ENCODE results near the gene RSRP1. TPM values are rescaled to one million over a fixed set of nuclear protein-coding genes. Genes with fewer than 3 reads are reported as not detected.

RSRP1 gene
- polyA plus RNA-seq, 1 donor (not counting 4 experiments of a cell fraction or from before 2014, with no cell fraction given): 71.2 TPM

DNA sequence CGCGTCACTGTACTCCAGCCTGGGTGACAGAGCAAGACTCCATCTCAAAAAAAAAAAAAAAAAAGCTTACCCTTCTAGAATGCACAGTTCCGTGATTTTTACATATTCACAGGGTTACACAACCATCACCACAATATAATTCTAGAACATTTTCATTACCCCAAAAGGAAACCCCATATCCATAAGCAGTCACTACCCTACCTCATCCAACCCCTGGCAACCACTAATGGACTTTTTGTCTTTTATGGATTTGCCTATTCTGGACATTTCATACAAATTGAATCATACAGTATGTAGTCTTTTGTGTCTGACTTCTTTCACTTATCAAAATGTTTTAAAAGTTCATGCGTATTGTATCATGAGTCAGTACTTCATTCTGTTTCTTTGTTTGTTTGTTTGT, 37.7 kb downstream of the RSRP1 start:
- H3K27ac ChIP-seq (ENCODE audit: control insufficient read depth, insufficient read depth, low read length): no peak overlapping the region
- H4K20me1 ChIP-seq (ENCODE audit: control insufficient read depth, extremely low read depth, insufficient read depth, low read length): no peaks in the 10 kb centered on the region
- DNase-seq (ENCODE audit: low read depth, low spot score) (no peak), FAIRE-seq (no peak)
- dilution Hi-C loops (cut with MboI; ENCODE audit: extremely low pct_ligation_motif_present, low sequenced_read_pairs): loop anchor here (25.0 kb wide), 1 partner anchor 272 kb away; the partner anchor contains the start of gene RUNX3
- no peaks in the 10 kb centered on the region for H3K9me1 ChIP-seq (ENCODE audit: control insufficient read depth, extremely low read depth, insufficient read depth, low read length)
- no peaks in the 10 kb centered on the region for H3K4me1 ChIP-seq (ENCODE audit: control insufficient read depth, extremely low read depth, insufficient read depth, low read length)
- H3K4me3 ChIP-seq (ENCODE audit: control insufficient read depth in 2 of 3, extremely low read depth in 1 of 3, insufficient read depth in 2 of 3, low read depth in 1 of 3, low read length in 3 of 3): no peak overlapping the region
- H3K9me3 ChIP-seq (ENCODE audit: control insufficient read depth, low read depth, low read length): no peaks in the 10 kb centered on the region
- H3K79me2 ChIP-seq (ENCODE audit: control insufficient read depth, insufficient read depth, low read length): no peaks in the 10 kb centered on the region
- H3K9ac ChIP-seq (ENCODE audit: control insufficient read depth, extremely low read depth, insufficient read depth, low read length): no peak overlapping the region
- no peaks in the 10 kb centered on the region for H3K27me3 ChIP-seq (ENCODE audit: control insufficient read depth, extremely low read depth, insufficient read depth, low read length)
- TF ChIP-seq, protein P1, sequence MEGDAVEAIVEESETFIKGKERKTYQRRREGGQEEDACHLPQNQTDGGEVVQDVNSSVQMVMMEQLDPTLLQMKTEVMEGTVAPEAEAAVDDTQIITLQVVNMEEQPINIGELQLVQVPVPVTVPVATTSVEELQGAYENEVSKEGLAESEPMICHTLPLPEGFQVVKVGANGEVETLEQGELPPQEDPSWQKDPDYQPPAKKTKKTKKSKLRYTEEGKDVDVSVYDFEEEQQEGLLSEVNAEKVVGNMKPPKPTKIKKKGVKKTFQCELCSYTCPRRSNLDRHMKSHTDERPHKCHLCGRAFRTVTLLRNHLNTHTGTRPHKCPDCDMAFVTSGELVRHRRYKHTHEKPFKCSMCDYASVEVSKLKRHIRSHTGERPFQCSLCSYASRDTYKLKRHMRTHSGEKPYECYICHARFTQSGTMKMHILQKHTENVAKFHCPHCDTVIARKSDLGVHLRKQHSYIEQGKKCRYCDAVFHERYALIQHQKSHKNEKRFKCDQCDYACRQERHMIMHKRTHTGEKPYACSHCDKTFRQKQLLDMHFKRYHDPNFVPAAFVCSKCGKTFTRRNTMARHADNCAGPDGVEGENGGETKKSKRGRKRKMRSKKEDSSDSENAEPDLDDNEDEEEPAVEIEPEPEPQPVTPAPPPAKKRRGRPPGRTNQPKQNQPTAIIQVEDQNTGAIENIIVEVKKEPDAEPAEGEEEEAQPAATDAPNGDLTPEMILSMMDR (optimal IDR thresholded peaks at IDR 0.05 in 1 of 3, IDR thresholded peaks at IDR 0.05 in 1 of 3, conservative IDR thresholded peaks at IDR 0.05 in 1 of 3; ENCODE audit: extremely low read depth in 1 of 3, insufficient read depth in 2 of 3, low read length in 3 of 3): no peak
- TF ChIP-seq EZH2 (IDR thresholded peaks at IDR 0.05; ENCODE audit: low read length): no peak
- H3K36me3 ChIP-seq (ENCODE audit: control insufficient read depth in 2 of 2, extremely low read depth in 1 of 2, insufficient read depth in 2 of 2, low read length in 2 of 2): no peaks in the 10 kb centered on the region
- H3K4me2 ChIP-seq (ENCODE audit: control insufficient read depth, extremely low read depth, insufficient read depth, low read depth, low read length): no peak overlapping the region
- no peak overlapping the region for H2AFZ ChIP-seq (ENCODE audit: control insufficient read depth, low read length)

DNA sequence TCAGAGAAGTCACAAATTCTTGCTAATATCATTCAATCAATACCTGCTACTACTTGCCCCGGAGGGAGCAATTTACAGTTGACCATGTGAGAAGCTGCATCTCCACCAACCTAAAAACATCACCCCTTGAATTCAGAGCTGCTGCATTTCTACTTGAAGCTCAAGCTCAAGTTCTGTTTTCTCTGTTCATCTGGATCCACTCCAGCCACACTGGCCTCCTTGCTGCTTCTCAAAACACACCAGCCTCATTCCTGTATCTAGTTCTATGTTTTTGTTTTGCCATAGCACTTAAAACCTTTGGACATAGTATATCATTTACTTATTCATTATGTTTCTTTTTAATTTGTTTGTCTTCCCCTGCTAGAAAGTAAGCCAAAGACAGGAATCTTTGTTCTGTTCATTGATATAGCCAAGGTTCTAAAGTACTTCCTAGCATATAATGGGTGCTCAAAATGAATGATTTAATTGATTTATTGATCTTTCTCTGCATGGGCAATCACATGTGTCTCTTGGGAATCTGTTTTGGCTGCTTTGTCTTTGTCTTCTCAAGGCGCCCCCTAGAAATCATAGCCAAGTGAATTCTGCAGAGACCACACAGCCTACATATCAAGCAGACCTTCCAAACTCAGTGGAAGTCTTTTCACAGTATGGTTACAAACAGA, 38.6 kb downstream of the RSRP1 start:
- H3K4me2 ChIP-seq (ENCODE audit: control insufficient read depth, extremely low read depth, insufficient read depth, low read depth, low read length): no peak overlapping the region
- no peaks in the 10 kb centered on the region for H3K4me1 ChIP-seq (ENCODE audit: control insufficient read depth, extremely low read depth, insufficient read depth, low read length)
- no peaks in the 10 kb centered on the region for H3K79me2 ChIP-seq (ENCODE audit: control insufficient read depth, insufficient read depth, low read length)
- H3K27ac ChIP-seq (ENCODE audit: control insufficient read depth, insufficient read depth, low read length): no peak overlapping the region
- no peaks in the 10 kb centered on the region for H4K20me1 ChIP-seq (ENCODE audit: control insufficient read depth, extremely low read depth, insufficient read depth, low read length)
- dilution Hi-C loops (cut with MboI; ENCODE audit: extremely low pct_ligation_motif_present, low sequenced_read_pairs): loop anchor here (25.0 kb wide), 1 partner anchor 271 kb away; the partner anchor contains the start of gene RUNX3
- FAIRE-seq (no peak), DNase-seq (ENCODE audit: low read depth, low spot score) (no peak)
- no peak overlapping the region for H2AFZ ChIP-seq (ENCODE audit: control insufficient read depth, low read length)
- H3K4me3 ChIP-seq (ENCODE audit: control insufficient read depth in 2 of 3, extremely low read depth in 1 of 3, insufficient read depth in 2 of 3, low read depth in 1 of 3, low read length in 3 of 3): no peak overlapping the region
- H3K36me3 ChIP-seq (ENCODE audit: control insufficient read depth in 2 of 2, extremely low read depth in 1 of 2, insufficient read depth in 2 of 2, low read length in 2 of 2): no peaks in the 10 kb centered on the region
- H3K9ac ChIP-seq (ENCODE audit: control insufficient read depth, extremely low read depth, insufficient read depth, low read length): no peak overlapping the region
- H3K27me3 ChIP-seq (ENCODE audit: control insufficient read depth, extremely low read depth, insufficient read depth, low read length): no peaks in the 10 kb centered on the region
- H3K9me1 ChIP-seq (ENCODE audit: control insufficient read depth, extremely low read depth, insufficient read depth, low read length): no peaks in the 10 kb centered on the region
- TF ChIP-seq, protein P1 (optimal IDR thresholded peaks at IDR 0.05 in 1 of 3, IDR thresholded peaks at IDR 0.05 in 1 of 3, conservative IDR thresholded peaks at IDR 0.05 in 1 of 3; ENCODE audit: extremely low read depth in 1 of 3, insufficient read depth in 2 of 3, low read length in 3 of 3): no peak
- TF ChIP-seq EZH2 (IDR thresholded peaks at IDR 0.05; ENCODE audit: low read length): no peak
- no peaks in the 10 kb centered on the region for H3K9me3 ChIP-seq (ENCODE audit: control insufficient read depth, low read depth, low read length)
